ENCODE data around the gene RIOK1.

- TF ChIP-seq KLF16 (IDR thresholded peaks at IDR 0.05) = no peak
- no peak for TF ChIP-seq SP1 (CRISPR knock-in tag; IDR thresholded peaks at IDR 0.05)
- TF ChIP-seq HNRNPL (IDR thresholded peaks at IDR 0.05; ENCODE audit: low read depth, low read length) = no peak
- TF ChIP-seq EP300 (IDR thresholded peaks at IDR 0.05; ENCODE audit: low read length) = no peak
- no peak for TF ChIP-seq RCOR1 (IDR thresholded peaks at IDR 0.05; ENCODE audit: borderline replicate concordance in 1 of 2, low read depth in 2 of 2, low read length in 2 of 2)
- no peak for TF ChIP-seq SPI1 (IDR thresholded peaks at IDR 0.05; ENCODE audit: borderline replicate concordance, low read depth, low read length)
- no peak for TF ChIP-seq ZBTB49 (CRISPR knock-in tag; IDR thresholded peaks at IDR 0.05; ENCODE audit: borderline replicate concordance)
- no peak for TF ChIP-seq PHF21A (IDR thresholded peaks at IDR 0.05; ENCODE audit: borderline replicate concordance, low read depth)
- no peak for TF ChIP-seq NFYB (IDR thresholded peaks at IDR 0.05; ENCODE audit: extremely low read depth, insufficient read length)
- no peak for TF ChIP-seq FOXO4 (CRISPR knock-in tag; IDR thresholded peaks at IDR 0.05)
- no peak for TF ChIP-seq CREM (IDR thresholded peaks at IDR 0.05; ENCODE audit: low read depth)
- TF ChIP-seq NFXL1 (CRISPR knock-in tag; IDR thresholded peaks at IDR 0.05) = no peak
These were observed 47.4 kb upstream of the RIOK1 start for GRCh38 chr6:7341989-7342742.

All from K562 (cell line).